K562 (cell line): ENCODE data around the gene SLC9C2. TPM values are rescaled to one million over a fixed set of nuclear protein-coding genes. Genes with fewer than 3 reads are reported as not detected.

Experiments
- BCL6 ChIP-seq: fragments of 250-450 bp; sonication (Bioruptor Pico); IDR thresholded peaks from 2 replicates; pipeline ENCODE4 v1.4.0; 2020
- BRCA1 ChIP-seq, 2 experiments: fragments of 450-650 bp in 1 of 2; sonication (generic) in 1 of 2; formaldehyde crosslinking in 1 of 2; IDR thresholded peaks; 2 replicates each; pipeline versions ENCODE4 v1.5.0 to v1.6.1; 2017 to 2020; ENCODE audit warnings: mild to moderate bottlenecking in 1 of 2, missing genetic modification reagents in 1 of 2
- DDX20 ChIP-seq: fragments of 450-650 bp; IDR thresholded peaks from 2 replicates; pipeline ENCODE4 v1.6.1; 2016; ENCODE audit warnings: missing genetic modification characterization, low read depth, mild to moderate bottlenecking, missing compliant biosample characterization, moderate library complexity
- GTF2A2 ChIP-seq: IDR thresholded peaks from 2 replicates; pipeline ENCODE4 v1.6.1; 2016; ENCODE audit warnings: mild to moderate bottlenecking, missing genetic modification characterization, missing compliant biosample characterization
- MAFG ChIP-seq: fragments of 450-650 bp; conservative IDR thresholded peaks from 2 replicates; pipeline ENCODE4 v1.6.1; 2016; ENCODE audit warnings: missing genetic modification characterization, missing compliant biosample characterization
- MXI1 ChIP-seq: IDR thresholded peaks from 2 replicates; pipeline ENCODE4 v1.6.1; 2011; ENCODE audit warnings: low read depth, mild to moderate bottlenecking, improper control_type of control experiment, low read length
- NFRKB ChIP-seq: fragments of 450-650 bp; IDR thresholded peaks from 2 replicates; pipeline ENCODE4 v1.6.1; 2016; ENCODE audit warnings: low read depth
- PKNOX1 ChIP-seq: fragments of 450-650 bp; IDR thresholded peaks from 2 replicates; pipeline ENCODE4 v1.6.1; 2016
- POLR2A ChIP-seq: fragments of 450-650 bp; conservative IDR thresholded peaks from 2 replicates; pipeline ENCODE4 v1.6.1; 2016
- PTBP1 ChIP-seq: fragments of 200-400 bp; formaldehyde crosslinking; IDR thresholded peaks from 2 replicates; pipeline ENCODE4 v1.6.1; 2017; ENCODE audit warnings: low read depth, low read length
- RBFOX2 ChIP-seq: fragments of 200-400 bp; formaldehyde crosslinking; IDR thresholded peaks from 2 replicates; pipeline ENCODE4 v1.6.1; 2017; ENCODE audit warnings: low read depth, mild to moderate bottlenecking, low read length, moderate library complexity
- SETDB1 ChIP-seq: IDR thresholded peaks from one replicate; pipeline ENCODE4 v1.6.1; 2012; ENCODE audit warnings: low read length, control low read depth, inconsistent platforms
- TBL1XR1 ChIP-seq, 2 experiments: IDR thresholded peaks; 2 replicates each; pipeline ENCODE4 v1.6.1; 2012; ENCODE audit warnings: improper control_type of control experiment in 2 of 2, low read length in 2 of 2, mild to moderate bottlenecking in 1 of 2
- ZBTB43 ChIP-seq: sonication (generic); formaldehyde crosslinking; IDR thresholded peaks from 2 replicates; pipeline ENCODE4 v1.8.0; 2023; ENCODE audit warnings: mild to moderate bottlenecking, missing genetic modification reagents
- ZHX1 ChIP-seq: fragments of 150-350 bp; conservative IDR thresholded peaks from 2 replicates; pipeline ENCODE4 v1.6.1; 2014; ENCODE audit warnings: low read length
- ZNF707 ChIP-seq: fragments of 250-450 bp; sonication (Bioruptor Pico); conservative IDR thresholded peaks from 2 replicates; pipeline ENCODE4 v1.8.0; 2022; ENCODE audit warnings: inconsistent platforms, mild to moderate bottlenecking, moderate library complexity
- ZNF778 ChIP-seq: fragments of 450-650 bp; formaldehyde crosslinking; IDR thresholded peaks from 2 replicates; pipeline ENCODE4 v1.4.0; 2020; ENCODE audit warnings: mild to moderate bottlenecking, moderate library complexity
- polyA plus RNA-seq, 8 experiments: library from polyadenylated mRNA; depleted of rRNA in 4 of 8; stranded (reverse) in 5 of 8; unstranded in 3 of 8; fragments of >200 nt; fragmentation: Nextera tagmentation in 2 of 8; fragmentation: Illumina TruSeq in 1 of 8; extraction: Ambion mirVana in 2 of 8; extraction: Trizol in 1 of 8; gene quantifications; 2 replicates each; pipeline versions ENCODE4 v1.2.1 to v1.2.3, GENCODE V29; 2011 to 2014; ENCODE audit warnings: inconsistent platforms in 1 of 8, missing spikeins in 1 of 8
- total RNA-seq, 7 experiments: library from RNA; depleted of rRNA in 6 of 7; stranded (reverse); fragments of >200 nt in 6 of 7; fragmentation: Illumina TruSeq in 2 of 7; extraction: Trizol in 2 of 7; gene quantifications; 2 replicates each; pipeline versions ENCODE4 v1.2.1 to v1.2.3, GENCODE V29; 2011 to 2021; ENCODE audit warnings: low replicate concordance in 1 of 7
- TF ChIP-seq, protein P1 (sequence below): IDR thresholded peaks from 3 replicates; pipeline ENCODE4 v1.6.1; 2011; ENCODE audit warnings: borderline replicate concordance, mild to moderate bottlenecking, moderate library complexity; ENCODE audit not compliant: insufficient read length; ENCODE audit errors: extremely low read depth
- TF ChIP-seq, protein P2 (sequence below): sonication (generic); formaldehyde crosslinking; IDR thresholded peaks from 2 replicates; pipeline ENCODE4 v1.8.0; 2022; ENCODE audit warnings: mild to moderate bottlenecking, low read depth, missing genetic modification reagents

SLC9C2 gene
- total and polyA plus RNA-seq, 9 of the 15 experiments (the other 6 are each of a cell fraction or from before 2014, with no cell fraction given) = 0.11 to 0.22 (median 0.15) TPM; not detected in 5

- TF ChIP-seq RBFOX2 = peak; percentile 94
- TF ChIP-seq, protein P1, sequence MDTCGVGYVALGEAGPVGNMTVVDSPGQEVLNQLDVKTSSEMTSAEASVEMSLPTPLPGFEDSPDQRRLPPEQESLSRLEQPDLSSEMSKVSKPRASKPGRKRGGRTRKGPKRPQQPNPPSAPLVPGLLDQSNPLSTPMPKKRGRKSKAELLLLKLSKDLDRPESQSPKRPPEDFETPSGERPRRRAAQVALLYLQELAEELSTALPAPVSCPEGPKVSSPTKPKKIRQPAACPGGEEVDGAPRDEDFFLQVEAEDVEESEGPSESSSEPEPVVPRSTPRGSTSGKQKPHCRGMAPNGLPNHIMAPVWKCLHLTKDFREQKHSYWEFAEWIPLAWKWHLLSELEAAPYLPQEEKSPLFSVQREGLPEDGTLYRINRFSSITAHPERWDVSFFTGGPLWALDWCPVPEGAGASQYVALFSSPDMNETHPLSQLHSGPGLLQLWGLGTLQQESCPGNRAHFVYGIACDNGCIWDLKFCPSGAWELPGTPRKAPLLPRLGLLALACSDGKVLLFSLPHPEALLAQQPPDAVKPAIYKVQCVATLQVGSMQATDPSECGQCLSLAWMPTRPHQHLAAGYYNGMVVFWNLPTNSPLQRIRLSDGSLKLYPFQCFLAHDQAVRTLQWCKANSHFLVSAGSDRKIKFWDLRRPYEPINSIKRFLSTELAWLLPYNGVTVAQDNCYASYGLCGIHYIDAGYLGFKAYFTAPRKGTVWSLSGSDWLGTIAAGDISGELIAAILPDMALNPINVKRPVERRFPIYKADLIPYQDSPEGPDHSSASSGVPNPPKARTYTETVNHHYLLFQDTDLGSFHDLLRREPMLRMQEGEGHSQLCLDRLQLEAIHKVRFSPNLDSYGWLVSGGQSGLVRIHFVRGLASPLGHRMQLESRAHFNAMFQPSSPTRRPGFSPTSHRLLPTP = no peak
- no peak for TF ChIP-seq PKNOX1
- peak; percentile 13; the same call in 1 of the 2 replicates for TF ChIP-seq ZNF707 (CRISPR knock-in tag)
- no peak for TF ChIP-seq MAFG (tag)
- peak; percentile 83 for TF ChIP-seq NFRKB
- no peak for TF ChIP-seq BRCA1 (IDR thresholded peaks at IDR 0.05)
- TF ChIP-seq BRCA1 (CRISPR knock-in tag; IDR thresholded peaks at IDR 0.05) = no peak
- 0 out of 4 replicates have a peak, but pooled peaks of 1 of the 2 experiments have one; percentile 6 for TF ChIP-seq TBL1XR1 (IDR thresholded peaks at IDR 0.05; ENCODE audit: low read length in 2 of 2)
- peak; percentile 97 for TF ChIP-seq POLR2A
- TF ChIP-seq PTBP1 = 0 out of 2 replicates have a peak, but pooled peaks have one; percentile 46
- TF ChIP-seq ZHX1 = no peak
- TF ChIP-seq SETDB1 = no peak
- no peak for TF ChIP-seq ZNF778
- no peak for TF ChIP-seq MXI1
- no peak for TF ChIP-seq DDX20 (tag)
- TF ChIP-seq, protein P2, sequence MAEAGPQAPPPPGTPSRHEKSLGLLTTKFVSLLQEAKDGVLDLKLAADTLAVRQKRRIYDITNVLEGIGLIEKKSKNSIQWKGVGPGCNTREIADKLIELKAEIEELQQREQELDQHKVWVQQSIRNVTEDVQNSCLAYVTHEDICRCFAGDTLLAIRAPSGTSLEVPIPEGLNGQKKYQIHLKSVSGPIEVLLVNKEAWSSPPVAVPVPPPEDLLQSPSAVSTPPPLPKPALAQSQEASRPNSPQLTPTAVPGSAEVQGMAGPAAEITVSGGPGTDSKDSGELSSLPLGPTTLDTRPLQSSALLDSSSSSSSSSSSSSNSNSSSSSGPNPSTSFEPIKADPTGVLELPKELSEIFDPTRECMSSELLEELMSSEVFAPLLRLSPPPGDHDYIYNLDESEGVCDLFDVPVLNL = peak; percentile 71
- TF ChIP-seq GTF2A2 (tag) = no peak
- 0 out of 2 replicates have a peak, but pooled peaks have one; percentile 16 for TF ChIP-seq ZBTB43 (CRISPR knock-in tag)
- no peak for TF ChIP-seq BCL6 (CRISPR knock-in tag)
Measured at GRCh38 chr1:173477286-173478093, 125.4 kb downstream of the SLC9C2 start, which contains the start of gene PRDX6 (continued).
